NCI-H2227 treated with DMSO at 0.1 percent for 48 hours (cell line): ENCODE results near the gene MOCS3.

Source experiments
- DNase-seq: peaks from one replicate; lab custom pipeline; 2025; lab: John Stamatoyannopoulos, UW

MOCS3 gene

GRCh38 chr20:51012357-51012756, 53.7 kb downstream of the MOCS3 start:
- DNase-seq, result no peak
